HCT116 (cell line): ENCODE data around the gene KIAA1755.

Experiments used
- ELF1 ChIP-seq: IDR thresholded peaks from 2 replicates; pipeline ENCODE4 v1.6.1; 2012; ENCODE audit warnings: low read depth, borderline replicate concordance
- EZH2 ChIP-seq: fragments of 200-600 bp; sonication (generic); IDR thresholded peaks from 2 replicates; pipeline ENCODE4 v1.6.1; 2017; ENCODE audit warnings: antibody characterized with exemption, mixed run types
- EZH2phosphoT487 ChIP-seq: fragments of 200-600 bp; IDR thresholded peaks from 2 replicates; pipeline ENCODE4 v1.6.1; 2018; ENCODE audit warnings: antibody characterized with exemption, borderline replicate concordance
- POLR2A ChIP-seq: IDR thresholded peaks from 2 replicates; pipeline ENCODE4 v1.7.0; 2011; ENCODE audit warnings: borderline replicate concordance; ENCODE audit not compliant: insufficient read depth, insufficient read length; ENCODE audit errors: extremely low read depth
- RAD21 ChIP-seq: IDR thresholded peaks from 2 replicates; pipeline ENCODE4 v1.6.1; 2012; ENCODE audit warnings: low read depth, mild to moderate bottlenecking
- TF ChIP-seq, protein P1 (sequence below), 3 experiments: fragments of 200-600 bp in 1 of 3; sonication (generic) in 1 of 3; IDR thresholded peaks in 2 of 3; conservative IDR thresholded peaks in 1 of 3; 2 replicates each; pipeline ENCODE4 v1.5.1; 2012 to 2017; ENCODE audit warnings: low read depth in 2 of 3, low read length in 2 of 3, antibody characterized with exemption in 1 of 3, borderline replicate concordance in 1 of 3, control low read depth in 1 of 3, mild to moderate bottlenecking in 1 of 3, mixed read lengths in 1 of 3, mixed run types in 1 of 3, moderate library complexity in 1 of 3; ENCODE audit not compliant: insufficient read depth in 1 of 3
- TF ChIP-seq, protein P2 (sequence below): IDR thresholded peaks from 2 replicates; pipeline ENCODE4 v1.6.1; 2012
- TF ChIP-seq, protein P3 (sequence below): IDR thresholded peaks from 2 replicates; pipeline ENCODE4 v1.6.1; 2012; ENCODE audit warnings: low read depth

DNA sequence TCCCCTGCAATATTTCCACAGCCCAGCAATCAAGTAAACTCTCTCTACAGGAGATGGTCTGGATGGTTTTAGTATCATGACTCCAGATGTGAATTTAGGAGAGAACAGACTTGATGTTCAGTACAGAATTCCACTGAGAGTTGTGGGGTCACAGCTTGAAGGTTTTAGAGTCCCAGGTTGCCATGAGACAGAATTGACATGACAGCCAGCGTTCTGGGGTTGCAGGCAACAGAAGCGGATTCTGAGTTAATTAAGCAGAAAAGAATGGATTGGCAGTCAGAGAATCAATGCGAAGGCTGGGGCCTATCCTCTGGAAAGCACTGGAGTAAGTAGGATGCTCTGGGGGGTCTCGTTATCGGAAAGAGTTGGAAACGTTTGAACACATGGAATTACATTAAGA, 2.4 kb upstream of the KIAA1755 start:
- TF ChIP-seq, protein P1, sequence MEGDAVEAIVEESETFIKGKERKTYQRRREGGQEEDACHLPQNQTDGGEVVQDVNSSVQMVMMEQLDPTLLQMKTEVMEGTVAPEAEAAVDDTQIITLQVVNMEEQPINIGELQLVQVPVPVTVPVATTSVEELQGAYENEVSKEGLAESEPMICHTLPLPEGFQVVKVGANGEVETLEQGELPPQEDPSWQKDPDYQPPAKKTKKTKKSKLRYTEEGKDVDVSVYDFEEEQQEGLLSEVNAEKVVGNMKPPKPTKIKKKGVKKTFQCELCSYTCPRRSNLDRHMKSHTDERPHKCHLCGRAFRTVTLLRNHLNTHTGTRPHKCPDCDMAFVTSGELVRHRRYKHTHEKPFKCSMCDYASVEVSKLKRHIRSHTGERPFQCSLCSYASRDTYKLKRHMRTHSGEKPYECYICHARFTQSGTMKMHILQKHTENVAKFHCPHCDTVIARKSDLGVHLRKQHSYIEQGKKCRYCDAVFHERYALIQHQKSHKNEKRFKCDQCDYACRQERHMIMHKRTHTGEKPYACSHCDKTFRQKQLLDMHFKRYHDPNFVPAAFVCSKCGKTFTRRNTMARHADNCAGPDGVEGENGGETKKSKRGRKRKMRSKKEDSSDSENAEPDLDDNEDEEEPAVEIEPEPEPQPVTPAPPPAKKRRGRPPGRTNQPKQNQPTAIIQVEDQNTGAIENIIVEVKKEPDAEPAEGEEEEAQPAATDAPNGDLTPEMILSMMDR (IDR thresholded peaks at IDR 0.05 in 2 of 3, conservative IDR thresholded peaks at IDR 0.05 in 1 of 3; ENCODE audit: borderline replicate concordance in 1 of 3, insufficient read depth in 1 of 3, low read depth in 2 of 3, low read length in 2 of 3), result no peak
- no peak for TF ChIP-seq RAD21
- no peak for TF ChIP-seq EZH2
- TF ChIP-seq POLR2A, result no peak
- no peak for TF ChIP-seq EZH2phosphoT487
- TF ChIP-seq, protein P2, sequence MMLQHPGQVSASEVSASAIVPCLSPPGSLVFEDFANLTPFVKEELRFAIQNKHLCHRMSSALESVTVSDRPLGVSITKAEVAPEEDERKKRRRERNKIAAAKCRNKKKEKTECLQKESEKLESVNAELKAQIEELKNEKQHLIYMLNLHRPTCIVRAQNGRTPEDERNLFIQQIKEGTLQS, result no peak
- TF ChIP-seq ELF1, result no peak
- TF ChIP-seq, protein P3, sequence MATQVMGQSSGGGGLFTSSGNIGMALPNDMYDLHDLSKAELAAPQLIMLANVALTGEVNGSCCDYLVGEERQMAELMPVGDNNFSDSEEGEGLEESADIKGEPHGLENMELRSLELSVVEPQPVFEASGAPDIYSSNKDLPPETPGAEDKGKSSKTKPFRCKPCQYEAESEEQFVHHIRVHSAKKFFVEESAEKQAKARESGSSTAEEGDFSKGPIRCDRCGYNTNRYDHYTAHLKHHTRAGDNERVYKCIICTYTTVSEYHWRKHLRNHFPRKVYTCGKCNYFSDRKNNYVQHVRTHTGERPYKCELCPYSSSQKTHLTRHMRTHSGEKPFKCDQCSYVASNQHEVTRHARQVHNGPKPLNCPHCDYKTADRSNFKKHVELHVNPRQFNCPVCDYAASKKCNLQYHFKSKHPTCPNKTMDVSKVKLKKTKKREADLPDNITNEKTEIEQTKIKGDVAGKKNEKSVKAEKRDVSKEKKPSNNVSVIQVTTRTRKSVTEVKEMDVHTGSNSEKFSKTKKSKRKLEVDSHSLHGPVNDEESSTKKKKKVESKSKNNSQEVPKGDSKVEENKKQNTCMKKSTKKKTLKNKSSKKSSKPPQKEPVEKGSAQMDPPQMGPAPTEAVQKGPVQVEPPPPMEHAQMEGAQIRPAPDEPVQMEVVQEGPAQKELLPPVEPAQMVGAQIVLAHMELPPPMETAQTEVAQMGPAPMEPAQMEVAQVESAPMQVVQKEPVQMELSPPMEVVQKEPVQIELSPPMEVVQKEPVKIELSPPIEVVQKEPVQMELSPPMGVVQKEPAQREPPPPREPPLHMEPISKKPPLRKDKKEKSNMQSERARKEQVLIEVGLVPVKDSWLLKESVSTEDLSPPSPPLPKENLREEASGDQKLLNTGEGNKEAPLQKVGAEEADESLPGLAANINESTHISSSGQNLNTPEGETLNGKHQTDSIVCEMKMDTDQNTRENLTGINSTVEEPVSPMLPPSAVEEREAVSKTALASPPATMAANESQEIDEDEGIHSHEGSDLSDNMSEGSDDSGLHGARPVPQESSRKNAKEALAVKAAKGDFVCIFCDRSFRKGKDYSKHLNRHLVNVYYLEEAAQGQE, result no peak
